ENCODE data around the gene R3HDM2. TPM values are rescaled to one million over a fixed set of nuclear protein-coding genes. Genes with fewer than 3 reads are reported as not detected.

R3HDM2 gene
- total RNA-seq, 1 experiment from 2014 or later, result 45.4 TPM

DNA sequence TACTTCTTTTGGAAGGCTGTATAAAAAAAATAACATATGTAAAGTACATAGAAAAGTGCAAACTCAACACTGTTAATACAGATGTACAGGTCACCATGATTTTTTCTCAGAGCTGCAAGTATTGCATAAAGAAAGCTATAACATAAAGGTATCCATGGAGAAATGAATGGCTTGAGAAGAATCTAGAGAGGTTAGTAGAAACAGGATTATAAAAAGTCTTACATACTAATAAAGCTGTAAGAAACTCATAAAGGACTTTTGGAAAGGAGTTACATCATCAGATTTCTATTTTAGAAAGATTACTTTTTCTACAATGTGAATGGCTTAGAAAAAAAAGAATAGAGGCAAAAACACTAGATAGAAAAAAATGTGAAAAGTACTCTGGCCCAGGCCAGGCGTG is 46.4 kb downstream of the R3HDM2 start:
- H4K20me1 ChIP-seq (ENCODE audit: insufficient read depth), result no peaks in the 10 kb centered on the region
- H2AFZ ChIP-seq (ENCODE audit: low read depth, low read length, poor library complexity, severe bottlenecking), result no peak overlapping the region
- H3K4me2 ChIP-seq (ENCODE audit: low read length), result no peak overlapping the region
- ChIA-PET CTCF (no interaction called here), RAD21 (ENCODE audit: low non-redundant PET in 1 of 2, low total read pairs in 2 of 2, uncharacterized antibody in 2 of 2, unreplicated experiment in 2 of 2) (no interaction called here), POLR2A (no interaction called here)
- ATAC-seq, result no peak
- no peaks in the 10 kb centered on the region for H3K9me2 ChIP-seq (ENCODE audit: insufficient read depth)
- no TSS peak for BruUV-seq (replicated peaks)
- intact Hi-C loops (cut with micrococcal nuclease), result no loop called here
- H3K79me2 ChIP-seq (ENCODE audit: insufficient read depth, low read length), result no peaks in the 10 kb centered on the region
- no peak overlapping the region for H3K4me3 ChIP-seq (replicated peaks in 1 of 2; ENCODE audit: low read depth in 1 of 2, low read length in 2 of 2)
- H3K9ac ChIP-seq (ENCODE audit: low read length), result no peak overlapping the region
- H3K27ac ChIP-seq (ENCODE audit: low read depth, low read length), result no peak overlapping the region
- H3K36me3 ChIP-seq (ENCODE audit: control insufficient read depth in 1 of 2, insufficient read depth in 2 of 2, low read length in 2 of 2), result no peaks in the 10 kb centered on the region
- H3K27me3 ChIP-seq (ENCODE audit: insufficient read depth, low read length), result no peaks in the 10 kb centered on the region
- no peak for DNase-seq (ENCODE audit: low read depth, low spot score)
- no peaks in the 10 kb centered on the region for H3K9me3 ChIP-seq (ENCODE audit: control insufficient read depth in 1 of 2, insufficient read depth in 1 of 2, low read depth in 1 of 2, low read length in 2 of 2)
- TF ChIP-seq CEBPB (IDR thresholded peaks at IDR 0.05; ENCODE audit: low read depth) (no peak), SIN3A (IDR thresholded peaks at IDR 0.05; ENCODE audit: low read depth) (no peak), SRF (IDR thresholded peaks at IDR 0.05; ENCODE audit: low read depth) (no peak), MAX (IDR thresholded peaks at IDR 0.05) (no peak), YY1 (IDR thresholded peaks at IDR 0.05; ENCODE audit: extremely low read depth, insufficient replicate concordance, low read depth, low read length) (no peak), POLR2AphosphoS5 (IDR thresholded peaks at IDR 0.05; ENCODE audit: low read depth, low read length) (no peak), EZH2 (IDR thresholded peaks at IDR 0.05) (no peak), SP1 (IDR thresholded peaks at IDR 0.05; ENCODE audit: low read depth) (no peak), JUND (IDR thresholded peaks at IDR 0.05) (no peak), EGR1 (IDR thresholded peaks at IDR 0.05; ENCODE audit: low read depth) (no peak), TCF7L2 (IDR thresholded peaks at IDR 0.05; ENCODE audit: borderline replicate concordance, extremely low read depth, insufficient read depth, insufficient read length) (no peak)
- TF ChIP-seq, protein P1, sequence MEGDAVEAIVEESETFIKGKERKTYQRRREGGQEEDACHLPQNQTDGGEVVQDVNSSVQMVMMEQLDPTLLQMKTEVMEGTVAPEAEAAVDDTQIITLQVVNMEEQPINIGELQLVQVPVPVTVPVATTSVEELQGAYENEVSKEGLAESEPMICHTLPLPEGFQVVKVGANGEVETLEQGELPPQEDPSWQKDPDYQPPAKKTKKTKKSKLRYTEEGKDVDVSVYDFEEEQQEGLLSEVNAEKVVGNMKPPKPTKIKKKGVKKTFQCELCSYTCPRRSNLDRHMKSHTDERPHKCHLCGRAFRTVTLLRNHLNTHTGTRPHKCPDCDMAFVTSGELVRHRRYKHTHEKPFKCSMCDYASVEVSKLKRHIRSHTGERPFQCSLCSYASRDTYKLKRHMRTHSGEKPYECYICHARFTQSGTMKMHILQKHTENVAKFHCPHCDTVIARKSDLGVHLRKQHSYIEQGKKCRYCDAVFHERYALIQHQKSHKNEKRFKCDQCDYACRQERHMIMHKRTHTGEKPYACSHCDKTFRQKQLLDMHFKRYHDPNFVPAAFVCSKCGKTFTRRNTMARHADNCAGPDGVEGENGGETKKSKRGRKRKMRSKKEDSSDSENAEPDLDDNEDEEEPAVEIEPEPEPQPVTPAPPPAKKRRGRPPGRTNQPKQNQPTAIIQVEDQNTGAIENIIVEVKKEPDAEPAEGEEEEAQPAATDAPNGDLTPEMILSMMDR (IDR thresholded peaks at IDR 0.05 in 2 of 3, conservative IDR thresholded peaks at IDR 0.05 in 1 of 3; ENCODE audit: borderline replicate concordance in 1 of 3, insufficient read depth in 1 of 3, low read depth in 2 of 3, low read length in 2 of 3), result no peak
- TF ChIP-seq, protein P2, sequence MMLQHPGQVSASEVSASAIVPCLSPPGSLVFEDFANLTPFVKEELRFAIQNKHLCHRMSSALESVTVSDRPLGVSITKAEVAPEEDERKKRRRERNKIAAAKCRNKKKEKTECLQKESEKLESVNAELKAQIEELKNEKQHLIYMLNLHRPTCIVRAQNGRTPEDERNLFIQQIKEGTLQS (IDR thresholded peaks at IDR 0.05), result no peak
- peaks cover 0 to 10% of the 10 kb centered on the region in 2 experiments; a peak in 2 of 4 replicates for H3K4me1 ChIP-seq (ENCODE audit: control insufficient read depth in 1 of 2, insufficient read depth in 2 of 2, low read length in 2 of 2)

Data from HCT116 (cell line).